ENCODE data around the gene PTGS2.

DNA sequence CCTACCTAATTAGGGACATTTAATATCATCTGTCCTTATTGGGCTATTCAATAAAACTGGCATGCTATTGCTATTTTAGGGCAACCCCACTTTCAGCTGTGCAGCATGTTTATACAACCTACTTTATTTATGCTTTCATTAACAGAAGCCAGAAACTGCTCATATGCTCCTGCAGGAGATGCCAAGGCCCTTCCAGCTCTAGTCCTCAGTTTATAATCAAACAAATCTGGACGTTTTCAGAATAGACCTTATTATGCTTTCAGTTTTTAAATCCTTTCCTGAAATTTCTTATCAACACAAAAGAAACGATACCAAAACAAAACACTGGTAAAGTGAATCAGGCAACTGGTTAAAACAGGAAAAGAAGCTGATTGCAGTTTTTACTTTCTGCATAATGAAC is 53.2 kb downstream of the PTGS2 start:
- TF ChIP-seq, protein P1, sequence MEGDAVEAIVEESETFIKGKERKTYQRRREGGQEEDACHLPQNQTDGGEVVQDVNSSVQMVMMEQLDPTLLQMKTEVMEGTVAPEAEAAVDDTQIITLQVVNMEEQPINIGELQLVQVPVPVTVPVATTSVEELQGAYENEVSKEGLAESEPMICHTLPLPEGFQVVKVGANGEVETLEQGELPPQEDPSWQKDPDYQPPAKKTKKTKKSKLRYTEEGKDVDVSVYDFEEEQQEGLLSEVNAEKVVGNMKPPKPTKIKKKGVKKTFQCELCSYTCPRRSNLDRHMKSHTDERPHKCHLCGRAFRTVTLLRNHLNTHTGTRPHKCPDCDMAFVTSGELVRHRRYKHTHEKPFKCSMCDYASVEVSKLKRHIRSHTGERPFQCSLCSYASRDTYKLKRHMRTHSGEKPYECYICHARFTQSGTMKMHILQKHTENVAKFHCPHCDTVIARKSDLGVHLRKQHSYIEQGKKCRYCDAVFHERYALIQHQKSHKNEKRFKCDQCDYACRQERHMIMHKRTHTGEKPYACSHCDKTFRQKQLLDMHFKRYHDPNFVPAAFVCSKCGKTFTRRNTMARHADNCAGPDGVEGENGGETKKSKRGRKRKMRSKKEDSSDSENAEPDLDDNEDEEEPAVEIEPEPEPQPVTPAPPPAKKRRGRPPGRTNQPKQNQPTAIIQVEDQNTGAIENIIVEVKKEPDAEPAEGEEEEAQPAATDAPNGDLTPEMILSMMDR (conservative IDR thresholded peaks at IDR 0.05 in 1 of 2, IDR thresholded peaks at IDR 0.05 in 1 of 2; ENCODE audit: extremely low read depth in 1 of 2, insufficient read depth in 1 of 2, low read depth in 1 of 2, low read length in 2 of 2) = no peak
- TF ChIP-seq EZH2 (IDR thresholded peaks at IDR 0.05; ENCODE audit: borderline replicate concordance, low read length) = no peak
